ENCODE data around the gene CYP2W1.
"Not testable (repeated sequence)": the region's sequence is repeated elsewhere in the genome, so short reads cannot be mapped to it uniquely, and the experiment has no call there.

Gene CYP2W1

GRCh38 chr7:983004-983615, at the start of gene CYP2W1:
TSS of gene CYP2W1 (plus strand) at chr7:983181. CDS start at chr7:983212, 31 bp downstream.
- DNase-seq = no peak

- DNase-seq = no peak
Observed at GRCh38 chr7:934469-935163, 48.4 kb upstream of the CYP2W1 start.

GRCh38 chr7:935164-935873, 47.7 kb upstream of the CYP2W1 start:
- no peak for DNase-seq

- no peak for DNase-seq
Observed at GRCh38 chr7:935874-936385, 47.1 kb upstream of the CYP2W1 start.

GRCh38 chr7:936386-937054, 46.5 kb upstream of the CYP2W1 start:
- no peak for DNase-seq

GRCh38 chr7:937856-938484, 45.0 kb upstream of the CYP2W1 start:
- DNase-seq = no peak

- no peak for DNase-seq
Observed at GRCh38 chr7:938546-939185, 44.3 kb upstream of the CYP2W1 start.

GRCh38 chr7:939843-940242, 43.1 kb upstream of the CYP2W1 start:
- DNase-seq = no peak

GRCh38 chr7:940599-941408, 42.2 kb upstream of the CYP2W1 start:
- DNase-seq = no peak

- DNase-seq = not testable (repeated sequence)
Observed at GRCh38 chr7:943793-944192, 39.2 kb upstream of the CYP2W1 start.

GRCh38 chr7:944744-945143, 38.2 kb upstream of the CYP2W1 start:
- DNase-seq = no peak

- no peak for DNase-seq
Observed at GRCh38 chr7:945147-945555, 37.8 kb upstream of the CYP2W1 start.

GRCh38 chr7:945556-946255, 37.3 kb upstream of the CYP2W1 start:
- no peak for DNase-seq

- DNase-seq = no peak
Observed at GRCh38 chr7:946256-946996, 36.6 kb upstream of the CYP2W1 start.

GRCh38 chr7:947391-948210, 35.4 kb upstream of the CYP2W1 start:
- no peak for DNase-seq

- DNase-seq = no peak
Observed at GRCh38 chr7:949021-949934, 33.7 kb upstream of the CYP2W1 start.

- no peak for DNase-seq
Observed at GRCh38 chr7:951881-952547, 31.0 kb upstream of the CYP2W1 start.

Data from KG1 (cell line).